Uterus (tissue), 2 donors: ENCODE measurements around the gene PDPK1.

ENCODE experiments used
- CTCF ChIP-seq, 4 experiments: fragments of 200-600 bp in 2 of 4; fragments of 450-650 bp in 2 of 4; sonication (generic) in 2 of 4; IDR thresholded peaks; one replicate each; pipeline ENCODE4 v1.5.1; 2016 to 2019; ENCODE audit warnings: antibody characterized with exemption in 4 of 4, mild to moderate bottlenecking in 2 of 4, moderate library complexity in 1 of 4
- POLR2A ChIP-seq, 2 donors: fragments of 450-650 bp; IDR thresholded peaks; one replicate each; pipeline ENCODE4 v1.6.1; 2016; ENCODE audit warnings: antibody characterized with exemption in 2 of 2, mild to moderate bottlenecking in 1 of 2, moderate library complexity in 1 of 2

GRCh38 chr16:2493605-2494004, 44.2 kb upstream of the PDPK1 start:
- TF ChIP-seq CTCF (IDR thresholded peaks at IDR 0.05) = no peak
- no peak for TF ChIP-seq POLR2A (IDR thresholded peaks at IDR 0.05)
